Stimulated activated CD4-positive, alpha-beta T cell treated with anti-CD3 and anti-CD28 coated beads, Interleukin-1b, Interleukin-23, amount 100 ng/mL, for 24 hours (primary cell): ENCODE results near the gene C3orf18.
"Not testable (repeated sequence)": the region's sequence is repeated elsewhere in the genome, so short reads cannot be mapped to it uniquely, and the experiment has no call there.

Experiments
- DNase-seq, 4 experiments: peaks; one replicate each; pipeline ENCODE4 v3.0.0-alpha.2; 2020; ENCODE audit warnings: low read depth in 4 of 4, low spot score in 1 of 4

C3orf18 gene

DNA sequence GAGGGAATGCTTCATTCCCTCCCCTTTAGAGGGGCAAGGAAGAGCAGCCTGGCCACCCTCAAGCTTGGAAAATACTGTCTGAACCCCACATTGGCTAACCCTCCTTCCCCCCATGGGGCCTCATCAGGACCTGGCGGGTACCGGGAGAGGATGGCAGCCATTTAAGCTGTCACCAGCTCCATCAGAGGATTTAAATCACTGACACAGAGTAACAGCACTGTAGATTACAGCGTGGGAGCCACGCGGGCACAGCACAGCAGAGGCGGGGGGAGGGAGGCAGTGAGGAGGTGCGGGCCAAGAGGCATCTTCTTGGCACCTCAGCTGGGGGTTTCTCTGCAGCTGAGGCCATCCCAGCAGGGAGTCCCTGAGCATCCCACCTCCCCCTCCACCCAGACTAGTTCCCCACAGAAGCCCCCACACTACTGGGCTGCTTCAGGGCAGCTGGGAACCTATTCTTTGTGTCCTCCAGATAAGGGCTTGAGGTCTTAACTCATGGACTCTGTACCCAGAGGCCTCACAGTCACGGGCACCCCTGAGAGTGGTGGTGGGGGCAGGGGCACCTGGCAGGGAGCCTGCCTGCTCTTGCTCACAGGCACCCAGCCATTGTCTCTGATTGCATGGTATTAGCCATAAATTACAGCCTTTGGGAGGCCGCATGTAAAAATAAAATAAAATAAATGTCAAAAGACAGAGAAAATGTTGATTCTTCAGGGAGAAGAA, 42.2 kb downstream of the C3orf18 start:
- no peak for DNase-seq

DNA sequence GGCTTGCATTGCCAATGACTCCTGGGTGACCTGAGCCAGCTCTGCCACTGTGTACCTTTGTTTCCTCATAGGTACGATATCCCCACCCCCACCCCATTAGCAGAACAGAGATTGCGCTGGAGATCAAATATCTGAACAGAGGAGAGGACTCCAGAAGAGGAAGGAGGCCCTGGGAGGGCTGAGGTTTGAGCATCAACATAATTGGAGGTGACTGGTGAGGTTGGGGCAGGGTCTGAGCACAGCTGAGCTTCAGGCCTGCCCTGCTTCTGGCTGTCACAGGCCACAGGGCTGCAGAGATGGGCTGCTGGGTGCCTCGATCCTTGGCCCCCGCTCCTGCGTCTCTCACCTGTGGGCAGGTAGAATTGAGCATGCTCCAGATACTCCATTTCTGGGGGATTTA, 42.8 kb downstream of the C3orf18 start:
- DNase-seq = no peak

DNA sequence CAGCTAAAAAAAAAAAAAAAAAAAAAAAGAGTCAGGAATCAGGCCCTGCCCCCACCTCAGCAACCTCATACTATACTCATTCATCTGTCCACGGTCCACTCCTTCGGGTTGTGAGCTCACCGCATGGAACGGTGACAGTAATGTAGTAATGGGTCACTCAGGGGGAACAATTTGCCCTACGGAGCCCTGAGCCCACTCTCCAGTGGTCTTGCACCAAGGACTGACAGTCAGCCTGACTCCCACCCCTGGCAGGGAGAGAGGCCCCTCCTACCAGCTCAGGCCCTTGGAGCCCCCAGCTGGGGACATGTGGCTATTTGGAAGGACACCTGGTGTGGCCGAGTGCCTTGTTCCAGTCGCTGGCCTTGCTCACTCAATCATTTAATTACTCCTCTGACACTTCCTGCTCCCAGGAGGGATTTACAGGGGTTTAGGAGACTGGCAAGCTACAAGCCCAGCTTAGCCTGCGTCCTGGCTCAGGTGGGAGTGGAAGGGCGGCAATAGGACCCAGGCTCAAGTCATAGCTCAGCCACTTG, 44.2 kb downstream of the C3orf18 start:
- no peak for DNase-seq

DNA sequence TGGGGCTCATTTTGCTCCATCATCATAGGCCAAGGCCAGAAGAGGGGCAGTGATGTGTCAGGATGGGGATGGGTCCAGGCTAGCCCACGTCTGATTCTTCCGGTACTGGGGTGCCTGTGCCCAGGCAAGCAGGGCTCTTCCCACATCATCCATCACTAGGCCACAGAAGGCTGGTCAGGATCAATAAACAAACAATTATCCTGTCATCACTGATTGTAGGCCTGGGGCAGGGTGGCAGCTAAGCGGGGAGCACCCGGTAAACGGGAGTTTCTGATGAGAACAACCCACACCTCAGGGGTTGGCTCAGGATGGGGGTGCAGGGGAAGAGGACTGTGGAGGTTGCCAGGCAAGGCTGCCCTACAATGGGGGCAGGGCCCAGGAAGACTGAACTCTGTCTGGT, 46.0 kb downstream of the C3orf18 start:
- DNase-seq = no peak

DNA sequence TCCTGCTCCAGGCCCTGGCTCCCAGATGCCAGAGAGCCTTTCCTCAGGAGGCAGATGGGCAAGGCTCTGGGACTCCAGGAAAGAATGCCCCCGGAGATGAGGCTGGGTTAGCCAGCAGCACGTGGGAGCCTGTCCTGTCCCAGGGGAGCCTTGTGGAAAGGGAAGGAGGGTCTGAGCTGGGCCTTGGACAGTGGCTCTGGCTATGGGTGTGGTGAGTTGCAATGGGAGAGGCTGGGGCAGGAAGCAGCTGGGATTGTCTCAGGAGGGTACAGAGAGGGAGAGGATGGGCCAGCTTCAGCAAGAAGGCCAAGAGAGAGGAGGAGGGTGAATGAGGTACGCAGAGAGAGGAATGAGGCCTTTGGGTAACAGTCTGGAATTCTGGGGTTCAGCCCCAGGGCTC, 46.7 kb downstream of the C3orf18 start:
- no peak for DNase-seq

DNA sequence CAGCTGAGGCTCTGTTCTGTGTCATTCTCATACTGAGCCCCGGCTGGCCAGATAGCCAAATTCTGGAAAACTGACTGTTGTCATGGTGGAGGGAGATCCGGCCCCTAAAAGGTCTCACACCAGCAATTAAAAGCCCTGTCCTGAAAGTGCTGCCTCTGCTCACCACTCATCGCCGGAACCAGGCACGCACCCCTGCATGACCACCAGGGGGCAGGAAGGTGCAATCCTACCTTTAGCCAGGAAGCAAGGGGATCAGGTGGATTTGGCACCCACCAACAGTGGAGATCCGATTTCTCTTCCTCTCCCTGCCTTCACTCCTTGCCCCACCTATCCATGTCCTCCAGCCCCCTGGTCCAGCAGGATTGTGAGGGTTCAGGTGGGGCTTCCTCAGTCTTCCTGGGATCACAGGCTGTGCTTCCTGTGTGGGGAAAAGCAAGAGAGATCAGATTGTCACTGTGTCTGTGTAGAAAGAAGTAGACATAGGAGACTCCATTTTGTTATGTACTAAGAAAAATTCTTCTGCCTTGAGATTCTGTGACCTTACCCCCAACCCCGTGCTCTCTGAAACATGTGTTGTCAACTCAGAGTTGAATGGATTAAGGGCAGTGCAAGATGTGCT, 48.0 kb downstream of the C3orf18 start:
- DNase-seq = peak; percentile 41 to 71 (median 62)

- no peak for DNase-seq
Observed at GRCh38 chr3:50518436-50518835, 49.1 kb downstream of the C3orf18 start.

GRCh38 chr3:50517721-50518206, 49.8 kb downstream of the C3orf18 start:
- DNase-seq = no peak

GRCh38 chr3:50516440-50516871, 51.1 kb downstream of the C3orf18 start:
- DNase-seq = no peak

DNA sequence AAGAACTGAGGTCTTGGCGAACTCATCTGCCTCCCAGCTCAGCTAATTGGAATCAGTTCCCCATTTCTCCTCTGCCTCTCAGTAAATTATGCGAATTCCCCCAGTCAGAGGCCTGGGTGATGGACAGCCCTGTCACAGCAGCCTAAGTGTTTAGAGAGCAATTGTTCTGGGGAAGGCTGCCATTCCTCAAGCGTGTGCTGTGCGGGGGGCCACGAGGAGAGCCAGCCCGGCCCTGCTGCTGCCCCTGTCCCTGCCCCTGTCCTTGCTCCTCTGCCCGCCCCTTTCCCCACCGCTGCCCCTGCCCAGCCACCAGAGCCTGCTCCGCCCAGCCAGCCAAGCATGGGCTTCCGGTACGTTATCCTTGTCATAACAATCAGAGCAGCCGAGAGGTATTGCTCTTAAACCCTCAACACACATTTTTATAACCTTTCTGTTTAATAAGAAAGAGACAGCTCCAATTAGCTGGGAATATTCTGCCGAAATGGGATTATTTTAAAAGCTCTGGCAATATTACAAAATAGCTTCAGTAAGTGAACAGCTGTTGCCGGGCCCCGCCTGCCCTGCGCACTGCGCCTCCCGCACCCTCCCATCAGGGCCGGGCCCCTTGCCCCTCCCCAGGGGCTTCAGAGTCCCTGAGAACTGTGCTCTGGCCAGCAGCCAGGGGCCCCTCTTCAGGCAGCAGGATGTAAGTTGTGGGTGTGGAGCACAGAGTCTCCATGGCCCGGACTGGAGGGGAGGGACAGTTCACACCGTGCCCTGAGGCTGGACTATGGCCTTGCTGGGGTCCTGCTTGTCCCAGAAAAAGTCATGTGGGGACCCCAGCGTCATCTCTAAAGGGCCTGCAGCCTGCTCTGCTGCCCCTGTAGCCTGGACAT, 51.7 kb downstream of the C3orf18 start:
- DNase-seq = no peak

DNA sequence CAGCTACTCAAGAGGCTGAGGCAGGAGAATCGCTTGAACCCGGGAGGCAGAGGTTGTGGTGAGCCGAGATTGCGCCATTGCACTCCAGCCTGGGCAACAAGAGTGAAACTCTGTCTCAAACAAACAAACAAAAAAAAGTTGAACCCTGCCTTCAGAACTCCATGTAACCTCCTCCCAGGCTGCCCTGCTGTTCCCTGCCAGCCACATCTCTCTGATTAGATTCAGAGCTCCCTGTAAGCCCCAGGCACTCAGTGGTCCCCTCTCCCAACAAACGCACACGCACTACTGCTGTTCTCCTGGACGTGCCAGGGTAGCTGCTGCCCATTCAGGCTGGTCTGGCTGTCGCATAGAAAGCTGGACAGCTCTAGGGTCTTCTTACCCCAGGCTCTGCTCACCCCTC, 54.6 kb downstream of the C3orf18 start:
- not testable (repeated sequence) for DNase-seq

DNA sequence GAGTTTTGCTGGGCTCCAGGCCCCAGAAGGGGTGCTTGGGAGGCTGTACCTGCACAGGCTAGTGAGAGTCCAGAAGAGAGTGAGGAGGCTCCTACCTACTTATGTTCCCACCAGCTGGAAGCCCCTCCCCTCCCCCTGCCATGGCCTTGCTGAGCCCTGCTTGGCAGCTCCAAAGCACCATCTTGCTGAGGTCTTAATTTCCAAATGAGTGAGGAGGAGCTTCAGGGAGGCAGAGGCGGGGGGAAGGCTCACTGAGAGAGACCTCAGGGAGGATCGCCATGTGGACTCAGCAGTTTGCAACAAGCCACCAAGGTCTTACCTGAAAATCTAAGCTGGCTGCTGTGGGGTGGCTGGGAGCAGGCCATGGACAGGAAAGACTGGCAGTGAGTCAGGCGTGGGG, 55.4 kb downstream of the C3orf18 start:
- no peak for DNase-seq

DNA sequence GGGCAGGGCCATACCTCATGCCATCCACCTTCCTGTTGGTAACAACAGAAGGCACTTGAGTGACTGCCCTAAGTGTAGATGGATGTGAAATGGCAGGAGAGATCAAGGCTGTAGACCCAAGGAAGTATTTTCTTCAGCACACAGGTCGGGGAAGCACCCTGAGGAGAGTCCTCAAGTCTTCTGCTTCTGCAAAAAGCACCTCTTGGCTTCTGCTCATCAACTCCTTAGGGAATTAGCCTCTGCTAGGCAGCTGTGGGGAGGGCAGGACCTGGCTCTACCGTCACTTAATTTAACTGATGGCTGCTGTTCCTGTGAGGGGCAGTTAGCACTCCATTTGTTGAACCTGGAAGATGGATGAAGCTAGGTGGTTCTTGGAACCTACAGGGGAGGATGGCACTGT, 57.2 kb downstream of the C3orf18 start:
- DNase-seq = no peak

GRCh38 chr3:50509715-50510114, 57.8 kb downstream of the C3orf18 start:
- DNase-seq = no peak

GRCh38 chr3:50508821-50509220, 58.7 kb downstream of the C3orf18 start:
- no peak for DNase-seq
